GM18951 (cell line): ENCODE measurements around the gene RTP4.

ENCODE experiments used
- POLR2A ChIP-seq: IDR thresholded peaks from 4 replicates; pipeline ENCODE4 v1.6.1; 2011; ENCODE audit warnings: mild to moderate bottlenecking; ENCODE audit not compliant: insufficient read length, insufficient read depth; ENCODE audit errors: extremely low read depth
- in situ Hi-C: fragments of 300-500 bp; cut with MboI; formaldehyde crosslinking; loops from one replicate; pipeline ENCODE4 v1.12.0; 2022; ENCODE audit warnings: low sequenced_read_pairs, mixed read lengths, inconsistent platforms; ENCODE audit not compliant: unreplicated experiment

RTP4 gene, protein sequence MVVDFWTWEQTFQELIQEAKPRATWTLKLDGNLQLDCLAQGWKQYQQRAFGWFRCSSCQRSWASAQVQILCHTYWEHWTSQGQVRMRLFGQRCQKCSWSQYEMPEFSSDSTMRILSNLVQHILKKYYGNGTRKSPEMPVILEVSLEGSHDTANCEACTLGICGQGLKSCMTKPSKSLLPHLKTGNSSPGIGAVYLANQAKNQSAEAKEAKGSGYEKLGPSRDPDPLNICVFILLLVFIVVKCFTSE

GRCh38 chr3:187368251-187369088 is at the start of gene RTP4:
Gene RTP4 (plus strand): TSS chr3:187368385. CDS start chr3:187368442, 57 bp downstream.
- in situ Hi-C loops = no loop called here

DNA sequence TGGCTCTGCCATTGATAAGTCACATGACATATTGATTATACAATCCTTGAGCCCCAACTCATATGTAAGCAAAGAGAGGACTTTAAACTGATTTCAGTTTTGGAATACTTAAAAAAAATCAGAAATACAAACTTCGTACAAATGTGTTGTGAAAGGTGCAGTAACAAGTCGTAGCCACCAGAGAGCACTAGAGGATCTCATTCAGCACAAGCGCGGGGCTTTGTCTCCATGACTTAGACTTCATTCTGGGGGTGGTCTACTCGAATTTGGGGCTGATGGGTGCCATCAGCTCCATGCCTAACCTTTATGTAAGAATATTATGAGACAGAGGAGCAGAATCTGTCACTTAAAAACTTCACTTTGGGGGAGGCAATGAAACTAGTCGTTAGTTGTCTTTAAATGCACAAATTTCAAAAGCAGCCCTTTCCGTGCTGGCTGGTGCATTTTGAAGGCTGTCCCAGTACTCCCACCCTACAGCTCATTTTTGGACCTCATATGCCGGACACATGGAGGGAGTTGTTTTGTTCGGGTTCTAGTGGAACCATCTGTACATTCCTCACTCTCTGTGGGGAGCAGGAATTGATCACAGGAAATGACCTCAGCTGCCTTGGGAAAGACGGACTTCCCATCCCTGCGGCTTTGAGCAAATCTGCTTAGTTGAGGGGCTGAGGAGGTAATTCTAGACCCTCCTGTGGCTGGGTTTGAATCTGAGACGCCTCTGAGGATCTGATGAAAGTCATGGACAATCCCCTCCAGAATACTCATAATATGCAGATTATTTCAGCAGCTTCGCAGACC is 49.2 kb upstream of the RTP4 start:
- no peak for TF ChIP-seq POLR2A
- in situ Hi-C loops = loop anchor here (5.0 kb wide), 1 partner anchor 363 kb away; no protein-coding TSS in a partner anchor

More at GRCh38 chr3:187368251-187369088, at the start of gene RTP4:
- peak; percentile 48 for TF ChIP-seq POLR2A

- no peak for TF ChIP-seq POLR2A
- in situ Hi-C loops = loop anchor here (5.0 kb wide), 1 partner anchor 362 kb away; no protein-coding TSS in a partner anchor
These were observed 48.4 kb upstream of the RTP4 start for GRCh38 chr3:187319699-187320302.

- TF ChIP-seq POLR2A = no peak
- in situ Hi-C loops = no loop called here
These were observed 46.4 kb upstream of the RTP4 start for GRCh38 chr3:187321766-187322165.

DNA sequence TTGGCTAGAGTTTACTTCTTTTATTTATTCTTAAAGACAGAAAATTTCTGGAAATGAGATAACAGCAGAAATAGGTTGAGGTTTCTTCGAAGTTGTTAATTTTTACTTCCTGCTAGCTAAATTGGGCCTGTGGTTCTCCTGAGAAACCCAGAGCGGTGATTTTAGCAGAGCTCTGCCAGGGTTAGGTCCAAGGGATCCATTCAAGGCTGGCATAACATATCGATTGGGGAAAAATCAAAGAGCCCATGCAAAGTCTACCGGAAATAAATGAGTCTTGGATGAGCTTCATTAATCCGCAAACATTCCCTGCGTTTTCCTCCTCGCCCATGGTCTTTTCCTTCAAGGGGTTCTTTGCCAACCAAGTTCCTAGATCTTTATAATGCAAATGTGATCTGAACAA is 45.9 kb upstream of the RTP4 start:
- no peak for TF ChIP-seq POLR2A
- in situ Hi-C loops = no loop called here

DNA sequence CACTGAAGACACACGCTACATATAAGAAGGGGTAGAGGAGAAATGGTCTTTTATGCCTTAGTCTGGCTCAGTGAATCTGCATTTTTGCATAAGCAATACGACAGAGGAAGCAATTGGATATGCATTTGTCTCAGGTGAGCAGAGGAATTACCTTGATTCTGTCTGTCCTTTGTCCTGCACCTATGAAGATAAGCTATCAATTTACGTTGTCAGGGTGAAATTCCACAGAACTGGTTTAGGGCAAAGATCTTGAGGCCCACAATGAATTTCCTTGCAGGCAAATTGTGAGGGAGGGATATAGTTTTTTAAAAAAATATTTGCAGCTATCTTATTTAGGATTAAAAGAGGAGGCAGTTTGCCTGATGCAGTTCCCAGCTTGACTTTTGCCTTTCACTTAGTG is 45.1 kb upstream of the RTP4 start:
- TF ChIP-seq POLR2A = no peak

DNA sequence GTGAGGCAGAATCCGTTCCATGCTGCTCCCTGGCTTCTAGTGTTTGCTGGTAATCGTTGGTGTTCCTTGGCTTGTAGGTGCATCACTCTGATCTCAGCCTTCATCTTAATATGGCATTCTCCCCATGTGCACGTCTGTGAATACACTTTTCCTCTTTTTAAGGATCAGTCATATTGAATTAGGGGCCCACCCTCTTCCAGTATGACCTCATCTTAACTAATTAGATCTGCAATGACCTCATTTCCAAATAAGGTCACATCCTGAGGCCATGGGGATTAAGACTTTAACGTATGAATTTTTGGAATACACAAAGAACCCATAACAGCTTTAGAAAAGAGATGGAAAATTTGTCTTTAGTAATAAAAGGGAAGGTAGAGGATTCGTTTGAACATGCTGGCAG is 42.6 kb upstream of the RTP4 start:
- in situ Hi-C loops = no loop called here
- no peak for TF ChIP-seq POLR2A

More for the DNA sequence above, 45.1 kb upstream of the RTP4 start:
- in situ Hi-C loops = no loop called here

GRCh38 chr3:187327845-187328244 is 40.3 kb upstream of the RTP4 start:
- no peak for TF ChIP-seq POLR2A
- in situ Hi-C loops = no loop called here

- TF ChIP-seq POLR2A = no peak
- in situ Hi-C loops = no loop called here
These were observed 39.5 kb upstream of the RTP4 start for GRCh38 chr3:187328691-187329090.

DNA sequence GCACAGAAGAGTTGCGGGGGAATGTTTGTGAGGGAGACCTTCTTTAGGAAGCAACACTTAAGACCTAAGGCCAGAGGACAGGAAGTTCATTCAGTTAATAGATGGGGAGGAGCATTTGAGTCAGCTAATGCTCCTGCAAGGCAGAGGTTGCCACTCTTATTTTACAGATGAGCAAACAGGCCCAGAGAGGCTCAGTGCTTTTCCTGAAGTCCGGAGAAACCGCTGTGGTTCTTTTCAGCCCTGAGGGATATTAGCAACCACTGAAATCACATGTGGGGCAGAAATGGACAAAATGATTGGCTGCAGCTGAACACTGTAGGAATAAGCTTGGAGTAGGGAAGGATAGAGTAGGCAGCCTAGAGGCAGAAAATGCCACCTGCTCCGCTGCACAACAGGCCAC is 33.3 kb upstream of the RTP4 start:
- TF ChIP-seq POLR2A = no peak
- in situ Hi-C loops = no loop called here

DNA sequence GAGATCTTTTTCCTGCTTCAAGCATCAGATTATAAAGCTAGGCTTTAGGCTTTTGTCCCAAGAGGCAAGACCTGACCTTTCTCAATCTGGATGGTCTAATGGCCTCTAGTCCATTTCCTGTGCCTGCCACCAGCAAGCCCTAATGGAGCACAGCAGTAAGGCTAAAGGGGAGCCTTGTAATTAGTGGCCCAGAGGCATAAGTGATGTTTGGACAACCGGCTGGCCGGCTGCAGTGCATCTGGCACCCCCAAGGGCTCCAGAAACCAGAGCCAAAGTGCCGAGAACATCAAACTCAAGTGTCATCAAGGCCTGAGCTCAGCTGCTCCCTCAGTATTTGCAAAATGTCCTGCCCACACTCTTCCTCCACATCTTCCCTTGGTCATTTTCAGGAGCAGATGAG is 31.9 kb upstream of the RTP4 start:
- in situ Hi-C loops = no loop called here
- no peak for TF ChIP-seq POLR2A

- in situ Hi-C loops = no loop called here
- no peak for TF ChIP-seq POLR2A
These were observed 27.6 kb upstream of the RTP4 start for GRCh38 chr3:187340578-187340977.

DNA sequence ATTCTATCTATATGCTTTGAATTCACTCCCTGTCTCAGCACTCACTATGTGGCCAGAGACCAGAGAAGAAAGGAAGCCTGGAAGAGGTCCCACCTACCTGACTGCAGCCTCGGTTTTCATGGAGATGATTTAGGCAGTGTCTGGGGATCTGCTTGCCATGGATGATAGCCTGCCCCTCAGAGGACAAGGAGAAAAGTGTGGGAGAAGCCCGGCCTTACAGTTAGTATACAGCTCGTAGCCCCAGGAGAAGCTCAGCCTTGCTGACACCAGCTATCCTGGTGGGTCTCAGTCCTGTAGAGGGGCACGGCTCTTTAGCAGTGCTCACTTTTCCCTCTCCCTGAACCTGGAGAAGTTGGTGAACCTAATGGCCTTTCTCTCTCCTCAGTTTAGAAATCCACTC is 25.9 kb upstream of the RTP4 start:
- no peak for TF ChIP-seq POLR2A
- in situ Hi-C loops = no loop called here
